ENCODE data around the gene BATF2. TPM values are rescaled to one million over a fixed set of nuclear protein-coding genes. Genes with fewer than 3 reads are reported as not detected.

Gene BATF2
- total RNA-seq, 2 donors from 2014 or later = 14.1 to 20.7 TPM

DNA sequence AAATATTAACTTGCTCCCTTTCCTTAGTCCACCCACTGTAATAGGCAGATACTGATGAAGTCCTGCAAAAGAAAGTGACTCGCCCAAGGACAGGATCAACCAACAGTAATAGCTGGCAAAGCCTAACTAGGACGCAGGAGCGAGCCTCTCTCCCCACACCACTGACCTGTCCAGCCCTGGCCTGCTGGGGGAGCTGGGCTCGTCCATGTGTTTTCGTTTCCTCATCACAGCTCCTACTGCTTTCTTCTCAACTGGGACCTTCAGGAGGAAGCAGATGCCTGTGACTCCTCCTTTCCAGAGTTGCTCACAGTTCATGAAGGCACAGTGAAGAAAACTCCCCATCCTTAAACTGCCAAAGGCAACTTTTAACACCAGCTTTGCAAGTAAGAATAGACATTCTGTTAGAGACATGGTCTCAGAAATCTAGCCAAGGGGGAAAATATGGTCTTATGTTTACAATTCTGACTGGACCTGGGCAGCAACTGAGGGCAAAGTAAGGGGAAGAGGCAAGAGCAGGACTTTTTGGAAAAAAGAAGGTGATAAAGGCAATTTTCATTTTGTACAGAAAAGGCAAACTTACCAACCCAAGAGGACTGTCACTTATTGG, 49.5 kb downstream of the BATF2 start:
- TF ChIP-seq, protein P1, sequence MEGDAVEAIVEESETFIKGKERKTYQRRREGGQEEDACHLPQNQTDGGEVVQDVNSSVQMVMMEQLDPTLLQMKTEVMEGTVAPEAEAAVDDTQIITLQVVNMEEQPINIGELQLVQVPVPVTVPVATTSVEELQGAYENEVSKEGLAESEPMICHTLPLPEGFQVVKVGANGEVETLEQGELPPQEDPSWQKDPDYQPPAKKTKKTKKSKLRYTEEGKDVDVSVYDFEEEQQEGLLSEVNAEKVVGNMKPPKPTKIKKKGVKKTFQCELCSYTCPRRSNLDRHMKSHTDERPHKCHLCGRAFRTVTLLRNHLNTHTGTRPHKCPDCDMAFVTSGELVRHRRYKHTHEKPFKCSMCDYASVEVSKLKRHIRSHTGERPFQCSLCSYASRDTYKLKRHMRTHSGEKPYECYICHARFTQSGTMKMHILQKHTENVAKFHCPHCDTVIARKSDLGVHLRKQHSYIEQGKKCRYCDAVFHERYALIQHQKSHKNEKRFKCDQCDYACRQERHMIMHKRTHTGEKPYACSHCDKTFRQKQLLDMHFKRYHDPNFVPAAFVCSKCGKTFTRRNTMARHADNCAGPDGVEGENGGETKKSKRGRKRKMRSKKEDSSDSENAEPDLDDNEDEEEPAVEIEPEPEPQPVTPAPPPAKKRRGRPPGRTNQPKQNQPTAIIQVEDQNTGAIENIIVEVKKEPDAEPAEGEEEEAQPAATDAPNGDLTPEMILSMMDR (IDR thresholded peaks at IDR 0.05) = no peak
- H3K4me1 ChIP-seq = no peaks in the 10 kb centered on the region
- no peaks in the 10 kb centered on the region for H3K36me3 ChIP-seq
- no peak for DNase-seq
- no peaks in the 10 kb centered on the region for H3K27me3 ChIP-seq
- H3K9me3 ChIP-seq = no peaks in the 10 kb centered on the region
- no peak overlapping the region for H3K4me3 ChIP-seq
- intact Hi-C loops (cut with DNase I) = no loop called here
- no peak overlapping the region for H3K9ac ChIP-seq (ENCODE audit: low read depth in 2 of 2, low read length in 2 of 2)
- no peak overlapping the region for H3K27ac ChIP-seq

Small RNA genes within 50 kb of the gene (microRNA-seq; reads per million reads assigned to microRNA genes)
- not detected for gene MIR6879

Other genes starting within 250 kb of the BATF2 start
- gene PYGM, start 237.0 kb downstream of the BATF2 start, total RNA-seq = 1 to 10 TPM; 1.6 to 2.7 TPM
- 100 to 1,000 TPM; 164 to 220 TPM for gene SF1, start 218.4 kb downstream of the BATF2 start, total RNA-seq
- 10 to 100 TPM in 1 of 2 donors, 1 to 10 TPM in 1; 9.2 to 13.3 TPM for gene MAP4K2, start 193.8 kb downstream of the BATF2 start, total RNA-seq
- gene MEN1, start 186.4 kb downstream of the BATF2 start, total RNA-seq = 10 to 100 TPM; 21.1 to 45.5 TPM
- 10 to 100 TPM; 29.3 to 41.6 TPM for gene CDC42BPG, start 152.3 kb downstream of the BATF2 start, total RNA-seq
- gene EHD1, start 118.3 kb downstream of the BATF2 start, total RNA-seq = 10 to 100 TPM; 66.5 to 72.3 TPM
- 10 to 100 TPM; 30.6 to 32.8 TPM for gene ATG2A, start 79.8 kb downstream of the BATF2 start, total RNA-seq
- 10 to 100 TPM; 18.6 to 36.1 TPM for gene PPP2R5B, start 72.3 kb downstream of the BATF2 start, total RNA-seq
- not detected for gene GPHA2, start 61.1 kb downstream of the BATF2 start, total RNA-seq
- gene MAJIN, start 24.9 kb downstream of the BATF2 start, total RNA-seq = not detected
- gene ARL2, start 17.2 kb upstream of the BATF2 start, total RNA-seq = 100 to 1,000 TPM in 1 of 2 donors, 10 to 100 TPM in 1; 81.9 to 102 TPM
- gene SNX15, start 30.5 kb upstream of the BATF2 start, total RNA-seq = 10 to 100 TPM; 37.7 to 53.8 TPM
- 10 to 100 TPM; 12.9 to 26.7 TPM for gene SAC3D1, start 44.2 kb upstream of the BATF2 start, total RNA-seq
- gene NAALADL1, start 61.6 kb upstream of the BATF2 start, total RNA-seq = 10 to 100 TPM; 10.5 to 30.8 TPM
- gene CDCA5, start 87.1 kb upstream of the BATF2 start, total RNA-seq = 10 to 100 TPM in 1 of 2 donors, 1 to 10 TPM in 1; 9.7 to 51.7 TPM
- 10 to 100 TPM; 43.2 to 54.3 TPM for gene ZFPL1, start 87.3 kb upstream of the BATF2 start, total RNA-seq
- 100 to 1,000 TPM; 147 to 159 TPM for gene VPS51, start 99.2 kb upstream of the BATF2 start, total RNA-seq
- 10 to 100 TPM; 26.6 to 40.0 TPM for gene TM7SF2, start 114.9 kb upstream of the BATF2 start, total RNA-seq
- gene ZNHIT2, start 120.7 kb upstream of the BATF2 start, total RNA-seq = 10 to 100 TPM in 1 of 2 donors, 1 to 10 TPM in 1; 8.1 to 17.3 TPM
- 100 to 1,000 TPM; 752 to 950 TPM for gene FAU, start 125.2 kb upstream of the BATF2 start, total RNA-seq
- 10 to 100 TPM; 60.7 to 72.3 TPM for gene MRPL49, start 125.3 kb upstream of the BATF2 start, total RNA-seq
- gene SYVN1, start 137.5 kb upstream of the BATF2 start, total RNA-seq = 10 to 100 TPM; 64.3 to 66.0 TPM
- not detected for gene SPDYC, start 173.3 kb upstream of the BATF2 start, total RNA-seq
- 100 to 1,000 TPM; 325 to 416 TPM for gene CAPN1, start 185.0 kb upstream of the BATF2 start, total RNA-seq